ENCODE measurements around the gene GNAT2.

GRCh38 chr1:109659145-109659544 is 39.7 kb upstream of the GNAT2 start:
- TF ChIP-seq CTCF (conservative IDR thresholded peaks at IDR 0.05) (no peak), EZH2 (IDR thresholded peaks at IDR 0.05; ENCODE audit: low read depth) (no peak)

All from PC-9 (cell line).